B cell (primary cell): Measurements from ENCODE around the gene KIAA1210. TPM values are rescaled to one million over a fixed set of nuclear protein-coding genes. Genes with fewer than 3 reads are reported as not detected.

Experiments used
- ATAC-seq: fragments of 200-7000 bp; cut with Tn5 transposase; one replicate; pipeline ENCODE4 v1.10.0; 2021; ENCODE audit warnings: low read depth, mild to moderate bottlenecking, moderate number of reproducible peaks, moderate library complexity
- CTCF ChIA-PET: fragments of 350-600 bp; sonication (Branson Sonifier 250); formaldehyde crosslinking; loops from one replicate; lab custom pipeline; 2021; ENCODE audit warnings: antibody characterized with exemption, inconsistent platforms; lab: Charles Lee
- POLR2A ChIA-PET: fragments of 350-600 bp; sonication (Branson Sonifier 250); formaldehyde crosslinking; loops from one replicate; lab custom pipeline; 2021; ENCODE audit warnings: antibody characterized with exemption; lab: Charles Lee
- DNase-seq: peaks from one replicate; pipeline ENCODE4 v3.0.0; 2013
- H2AFZ ChIP-seq: 2 replicates; pipeline ENCODE4 v1.6.1; 2012; ENCODE audit warnings: mild to moderate bottlenecking, low read depth, low read length; ENCODE audit not compliant: insufficient read depth, poor library complexity, severe bottlenecking
- H3K27ac ChIP-seq, 2 donors: 1 replicate in 1 of 2; 2 replicates in 1 of 2; pipeline ENCODE4 v1.5.1; 2012 to 2013; ENCODE audit warnings: low read length in 2 of 2, mild to moderate bottlenecking in 2 of 2, moderate library complexity in 1 of 2
- H3K27me3 ChIP-seq, 4 experiments: fragments of 200-600 bp in 1 of 4; sonication (generic) in 1 of 4; replicated peaks in 1 of 4; 1 replicate in 2 of 4; 2 replicates in 2 of 4; pipeline versions ENCODE4 v1.6.1 to v1.7.0; 2013 to 2016; ENCODE audit warnings: low read length in 3 of 4, mild to moderate bottlenecking in 2 of 4, mixed read lengths in 1 of 4, moderate library complexity in 1 of 4; ENCODE audit not compliant: insufficient read depth in 4 of 4, control insufficient read depth in 3 of 4; ENCODE audit errors: control extremely low read depth in 1 of 4
- H3K36me3 ChIP-seq, 2 experiments: replicated peaks in 1 of 2; 1 replicate in 1 of 2; 2 replicates in 1 of 2; pipeline versions ENCODE4 v1.6.1 to v1.7.1; 2013; ENCODE audit warnings: low read length in 1 of 2; ENCODE audit not compliant: insufficient read depth in 2 of 2, control insufficient read depth in 1 of 2; ENCODE audit errors: control extremely low read depth in 1 of 2, extremely low read depth in 1 of 2
- H3K4me1 ChIP-seq, 2 donors: fragments of 200-600 bp in 1 of 2; sonication (generic) in 1 of 2; 1 replicate in 1 of 2; 2 replicates in 1 of 2; pipeline versions ENCODE4 v1.5.1 to v1.6.1; 2013 to 2017; ENCODE audit warnings: low read length in 2 of 2; ENCODE audit not compliant: control insufficient read depth in 2 of 2, insufficient read depth in 2 of 2
- H3K4me2 ChIP-seq: replicated peaks from 2 replicates; pipeline ENCODE3; 2012; ENCODE audit warnings: mild to moderate bottlenecking, low read depth, low read length; ENCODE audit not compliant: poor library complexity, severe bottlenecking
- H3K4me3 ChIP-seq, 5 experiments: fragments of 200-600 bp in 1 of 5; sonication (generic) in 1 of 5; 1 replicate in 3 of 5; 2 replicates in 2 of 5; pipeline versions ENCODE4 v1.5.1 to v1.7.0; 2011 to 2016; ENCODE audit warnings: low read length in 4 of 5, mild to moderate bottlenecking in 4 of 5, low read depth in 2 of 5, control low read depth in 1 of 5, moderate library complexity in 1 of 5; ENCODE audit not compliant: insufficient read depth in 1 of 5; ENCODE audit errors: control extremely low read depth in 1 of 5, extremely low read depth in 1 of 5
- H3K79me2 ChIP-seq: fragments of 200-600 bp; sonication (generic); one replicate; pipeline ENCODE4 v1.6.0; 2016; ENCODE audit warnings: low read length; ENCODE audit not compliant: control insufficient read depth, insufficient read depth
- H3K9ac ChIP-seq: fragments of 200-600 bp; sonication (generic); 2 replicates; pipeline ENCODE4 v1.6.1; 2017; ENCODE audit warnings: mild to moderate bottlenecking, low read length, moderate library complexity
- H3K9me3 ChIP-seq, 3 donors: one replicate each; pipeline versions ENCODE4 v1.6.1 to v1.7.1; 2013; ENCODE audit warnings: low read length in 2 of 3; ENCODE audit not compliant: control insufficient read depth in 2 of 3, insufficient read depth in 1 of 3; ENCODE audit errors: control extremely low read depth in 1 of 3
- H4K20me1 ChIP-seq: 2 replicates; pipeline ENCODE4 v1.6.0; 2012; ENCODE audit warnings: mild to moderate bottlenecking, low read length; ENCODE audit not compliant: insufficient read depth, control insufficient read depth, poor library complexity, severe bottlenecking
- H3K27ac Mint-ChIP-seq: one replicate; pipeline ENCODE4 v1.8.0; 2021; ENCODE audit warnings: mixed read lengths
- H3K27me3 Mint-ChIP-seq: one replicate; pipeline ENCODE4 v1.8.0; 2021; ENCODE audit warnings: mixed read lengths
- H3K4me1 Mint-ChIP-seq: one replicate; pipeline ENCODE4 v1.8.0; 2021; ENCODE audit warnings: mixed read lengths
- H3K4me3 Mint-ChIP-seq: one replicate; pipeline ENCODE4 v1.8.0; 2021; ENCODE audit warnings: mixed read lengths
- H3K9me3 Mint-ChIP-seq: one replicate; pipeline ENCODE4 v1.8.0; 2022; ENCODE audit warnings: mixed read lengths; ENCODE audit not compliant: insufficient read depth
- EZH2 ChIP-seq: IDR thresholded peaks from 2 replicates; pipeline ENCODE4 v1.6.1; 2012; ENCODE audit warnings: borderline replicate concordance, low read depth, mild to moderate bottlenecking, moderate library complexity, low read length; ENCODE audit not compliant: insufficient read depth, poor library complexity, severe bottlenecking
- WGBS: methylation state at CpG from one replicate; pipeline ENCODE4 v1.1.5; 2013; ENCODE audit warnings: missing lambda C conversion rate; ENCODE audit not compliant: insufficient coverage; 5-methylcytosine and 5-hydroxymethylcytosine counted together
- intact Hi-C: fragments of 100-400 bp; cut with micrococcal nuclease; formaldehyde crosslinking; loops from one replicate; pipeline ENCODE4 v1.10.0; 2022
- polyA plus RNA-seq: library from polyadenylated mRNA; depleted of rRNA; stranded (reverse); fragments of >200 nt; gene quantifications from 2 replicates; pipeline ENCODE4 v1.2.3, GENCODE V29; 2012
- total RNA-seq, 2 donors: library from RNA; stranded (reverse); fragments of 120-200 nt in 1 of 2; gene quantifications; 1 replicate in 1 of 2; 2 replicates in 1 of 2; pipeline versions ENCODE4 v1.2.3 to v1.2.4, GENCODE V29; 2013 to 2022
- TF ChIP-seq, protein P1 (sequence below): fragments of 200-600 bp; IDR thresholded peaks from one replicate; pipeline ENCODE4 v1.8.0; 2022; ENCODE audit warnings: antibody characterized with exemption, mild to moderate bottlenecking

Gene KIAA1210
- total and polyA plus RNA-seq, 2 donors (not counting 1 experiment from before 2014, with no cell fraction given), result not detected

DNA sequence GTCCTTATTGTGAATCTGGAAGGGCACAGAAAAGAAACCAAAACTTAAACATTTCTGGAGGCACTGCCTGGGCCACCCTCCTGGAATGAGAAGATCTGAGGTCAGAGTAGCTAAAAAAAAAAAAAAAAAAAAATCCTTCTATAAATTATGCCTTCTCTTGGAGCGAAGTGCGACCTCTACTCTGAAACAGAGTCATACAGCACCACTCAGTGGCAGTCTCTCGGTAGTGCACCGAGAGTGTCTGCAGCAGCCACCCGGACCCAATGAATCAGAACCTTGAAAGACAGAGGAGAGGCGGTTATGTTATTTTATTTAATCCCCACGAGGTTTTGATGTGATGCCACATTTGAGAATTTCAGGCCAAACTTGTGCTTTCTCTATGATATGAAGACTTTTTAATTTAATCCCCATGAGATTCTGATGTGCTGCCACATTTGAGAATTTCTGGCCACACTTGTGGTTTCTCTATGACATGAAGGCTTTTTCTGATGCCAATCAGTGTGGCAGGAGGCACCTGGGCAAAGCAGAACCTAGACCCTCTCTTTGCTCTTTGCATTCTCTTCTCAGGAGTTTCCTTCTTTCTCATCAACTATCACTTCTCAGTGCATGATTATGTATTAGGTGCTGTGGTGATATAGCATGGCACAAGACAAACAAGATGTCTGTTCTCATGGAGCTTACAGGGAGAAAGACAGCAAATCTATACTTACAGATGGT is 60.4 kb downstream of the KIAA1210 start:
- no peak overlapping the region for H2AFZ ChIP-seq
- H3K4me3 Mint-ChIP-seq, result no peak overlapping the region
- no peaks in the 10 kb centered on the region for H3K36me3 ChIP-seq
- H3K79me2 ChIP-seq, result no peaks in the 10 kb centered on the region
- TF ChIP-seq, protein P1, sequence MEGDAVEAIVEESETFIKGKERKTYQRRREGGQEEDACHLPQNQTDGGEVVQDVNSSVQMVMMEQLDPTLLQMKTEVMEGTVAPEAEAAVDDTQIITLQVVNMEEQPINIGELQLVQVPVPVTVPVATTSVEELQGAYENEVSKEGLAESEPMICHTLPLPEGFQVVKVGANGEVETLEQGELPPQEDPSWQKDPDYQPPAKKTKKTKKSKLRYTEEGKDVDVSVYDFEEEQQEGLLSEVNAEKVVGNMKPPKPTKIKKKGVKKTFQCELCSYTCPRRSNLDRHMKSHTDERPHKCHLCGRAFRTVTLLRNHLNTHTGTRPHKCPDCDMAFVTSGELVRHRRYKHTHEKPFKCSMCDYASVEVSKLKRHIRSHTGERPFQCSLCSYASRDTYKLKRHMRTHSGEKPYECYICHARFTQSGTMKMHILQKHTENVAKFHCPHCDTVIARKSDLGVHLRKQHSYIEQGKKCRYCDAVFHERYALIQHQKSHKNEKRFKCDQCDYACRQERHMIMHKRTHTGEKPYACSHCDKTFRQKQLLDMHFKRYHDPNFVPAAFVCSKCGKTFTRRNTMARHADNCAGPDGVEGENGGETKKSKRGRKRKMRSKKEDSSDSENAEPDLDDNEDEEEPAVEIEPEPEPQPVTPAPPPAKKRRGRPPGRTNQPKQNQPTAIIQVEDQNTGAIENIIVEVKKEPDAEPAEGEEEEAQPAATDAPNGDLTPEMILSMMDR, result peak; percentile 63
- no peak for TF ChIP-seq EZH2
- peaks cover 14% of the 10 kb centered on the region for H3K4me1 Mint-ChIP-seq
- H3K27ac Mint-ChIP-seq, result no peak overlapping the region
- no peak overlapping the region for H3K4me3 ChIP-seq
- no peaks in the 10 kb centered on the region for H4K20me1 ChIP-seq
- ATAC-seq (peak; percentile 84), DNase-seq (peak; percentile 66)
- no peak overlapping the region for H3K9ac ChIP-seq
- intact Hi-C loops, result loop anchor here (1.0 to 2.0 kb wide), 3 partner anchors 52 to 220 kb away; no protein-coding TSS in a partner anchor
- H3K9me3 Mint-ChIP-seq, result no peaks in the 10 kb centered on the region
- no peaks in the 10 kb centered on the region for H3K9me3 ChIP-seq
- ChIA-PET CTCF (interaction anchor here (0.6 to 8.2 kb wide), 15 partner anchors 16 to 431 kb away, joined by 3 to 104 read pairs (median 5); partner anchors contain the start of genes LONRF3 and PGRMC1), POLR2A (no interaction called here)
- no peaks in the 10 kb centered on the region for H3K27me3 Mint-ChIP-seq
- no CpG with 5 or more reads among the region's 7 CpGs for WGBS
- H3K4me1 ChIP-seq, result peaks cover 11 to 21% of the 10 kb centered on the region in 2 donors
- H3K27me3 ChIP-seq, result no peaks in the 10 kb centered on the region
- no peak overlapping the region for H3K27ac ChIP-seq
- no peak overlapping the region for H3K4me2 ChIP-seq

DNA sequence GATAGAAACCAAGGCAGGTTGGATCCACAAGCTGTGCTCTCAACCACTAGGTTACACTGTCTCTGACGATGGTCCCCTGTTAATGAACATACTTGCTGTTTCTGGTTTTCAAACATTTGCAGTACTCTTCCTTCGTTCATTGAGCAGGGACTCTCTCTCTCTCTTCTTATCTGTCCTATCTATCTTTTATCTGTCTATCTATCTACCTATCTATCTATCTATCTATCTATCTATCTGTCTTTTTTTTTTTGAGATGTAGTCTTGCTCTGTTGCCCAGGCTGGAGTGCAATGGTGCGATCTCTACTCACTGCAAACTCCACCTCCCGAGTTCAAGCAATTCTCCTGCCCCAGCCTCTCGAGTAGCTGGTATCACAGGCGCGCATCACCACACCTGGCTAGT is 64.2 kb downstream of the KIAA1210 start:
- Histone ChIP-seq H3K9ac (no peak overlapping the region), H3K27ac (no peak overlapping the region), H3K36me3 (no peaks in the 10 kb centered on the region), H3K4me2 (no peak overlapping the region), H3K27me3 (no peaks in the 10 kb centered on the region), H4K20me1 (no peaks in the 10 kb centered on the region), H3K79me2 (no peaks in the 10 kb centered on the region), H2AFZ (no peak overlapping the region), H3K4me3 (no peak overlapping the region), H3K9me3 (no peaks in the 10 kb centered on the region), H3K4me1 (peaks cover 0 to 6% of the 10 kb centered on the region in 2 donors)
- TF ChIP-seq EZH2, result no peak
- TF ChIP-seq, protein P1, result no peak
- intact Hi-C loops, result no loop called here
- DNase-seq (no peak), ATAC-seq (no peak)
- H3K27ac Mint-ChIP-seq, result no peak overlapping the region
- H3K4me1 Mint-ChIP-seq, result no peaks in the 10 kb centered on the region
- CTCF ChIA-PET, result interaction anchor here (0.6 to 8.2 kb wide), 2 partner anchors 56 to 216 kb away, joined by 3 to 104 read pairs; no protein-coding TSS in a partner anchor
- H3K9me3 Mint-ChIP-seq, result no peaks in the 10 kb centered on the region
- POLR2A ChIA-PET, result no interaction called here
- WGBS, result 90% methylated on average over 3 of the region's 7 CpGs
- no peak overlapping the region for H3K4me3 Mint-ChIP-seq
- peaks cover 5% of the 10 kb centered on the region for H3K27me3 Mint-ChIP-seq
